Body of pancreas (tissue), 4 donors: ENCODE measurements around the gene CLDN5.

ENCODE experiments used
- POLR2A ChIP-seq, 3 donors: fragments of 450-650 bp; IDR thresholded peaks; one replicate each; pipeline ENCODE4 v1.6.1; 2016; ENCODE audit warnings: antibody characterized with exemption in 3 of 3, mild to moderate bottlenecking in 2 of 3
- TF ChIP-seq, protein P1 (sequence below), 7 experiments: fragments of 450-650 bp in 4 of 7; fragments of 200-600 bp in 3 of 7; sonication (generic) in 3 of 7; IDR thresholded peaks; one replicate each; pipeline ENCODE4 v1.5.1; 2016 to 2019; ENCODE audit warnings: antibody characterized with exemption in 7 of 7

DNA sequence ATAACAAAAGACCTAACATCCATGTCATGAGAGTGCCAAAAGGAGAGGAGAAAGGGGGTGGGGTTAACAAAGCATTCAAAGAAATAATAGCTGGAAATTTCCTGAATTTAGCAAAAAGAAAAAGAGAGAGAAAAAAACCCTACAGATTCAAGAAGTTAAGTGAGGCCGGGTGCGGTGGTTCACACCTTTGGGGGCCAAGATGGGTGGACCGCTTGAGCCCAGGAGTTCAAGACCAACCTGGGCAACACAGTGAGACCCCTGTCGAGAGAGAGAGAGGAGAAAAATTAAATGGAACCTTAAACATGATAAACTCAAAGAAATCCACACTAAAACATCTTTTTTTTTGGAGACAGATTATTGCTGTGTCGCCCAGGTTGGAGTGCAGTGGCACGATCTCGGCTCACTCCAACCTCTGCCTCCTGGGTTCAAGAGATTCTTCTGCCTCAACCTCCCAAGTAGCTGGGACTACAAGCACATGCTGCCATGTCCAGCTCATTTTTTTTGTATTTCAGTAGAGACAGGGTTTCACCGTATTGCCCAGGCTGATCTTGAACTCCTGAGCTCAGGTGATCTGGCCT is 8.9 kb upstream of the CLDN5 start:
- no peak for TF ChIP-seq POLR2A (IDR thresholded peaks at IDR 0.05)
- TF ChIP-seq, protein P1, sequence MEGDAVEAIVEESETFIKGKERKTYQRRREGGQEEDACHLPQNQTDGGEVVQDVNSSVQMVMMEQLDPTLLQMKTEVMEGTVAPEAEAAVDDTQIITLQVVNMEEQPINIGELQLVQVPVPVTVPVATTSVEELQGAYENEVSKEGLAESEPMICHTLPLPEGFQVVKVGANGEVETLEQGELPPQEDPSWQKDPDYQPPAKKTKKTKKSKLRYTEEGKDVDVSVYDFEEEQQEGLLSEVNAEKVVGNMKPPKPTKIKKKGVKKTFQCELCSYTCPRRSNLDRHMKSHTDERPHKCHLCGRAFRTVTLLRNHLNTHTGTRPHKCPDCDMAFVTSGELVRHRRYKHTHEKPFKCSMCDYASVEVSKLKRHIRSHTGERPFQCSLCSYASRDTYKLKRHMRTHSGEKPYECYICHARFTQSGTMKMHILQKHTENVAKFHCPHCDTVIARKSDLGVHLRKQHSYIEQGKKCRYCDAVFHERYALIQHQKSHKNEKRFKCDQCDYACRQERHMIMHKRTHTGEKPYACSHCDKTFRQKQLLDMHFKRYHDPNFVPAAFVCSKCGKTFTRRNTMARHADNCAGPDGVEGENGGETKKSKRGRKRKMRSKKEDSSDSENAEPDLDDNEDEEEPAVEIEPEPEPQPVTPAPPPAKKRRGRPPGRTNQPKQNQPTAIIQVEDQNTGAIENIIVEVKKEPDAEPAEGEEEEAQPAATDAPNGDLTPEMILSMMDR (IDR thresholded peaks at IDR 0.05): no peak
